PC-9 (cell line): ENCODE data around the gene IRF2. TPM values are rescaled to one million over a fixed set of nuclear protein-coding genes. Genes with fewer than 3 reads are reported as not detected.
A peak's percentile ranks its signal among the peaks of the same experiment; 100 is the strongest.
"Not testable (repeated sequence)": the region's sequence is repeated elsewhere in the genome, so short reads cannot be mapped to it uniquely, and the experiment has no call there.

ENCODE experiments used
- BruUV-seq: library from RNA; stranded (reverse); fragments of 400-500 nt; replicated peaks from 2 replicates; lab custom pipeline; 2021; lab: Mats Ljungman, UMichigan
- CTCF ChIA-PET: fragments of 300-600 bp; sonication (Branson Sonifier 250); formaldehyde crosslinking; loops from one replicate; lab custom pipeline; 2022; ENCODE audit warnings: antibody characterized with exemption; lab: Charles Lee
- POLR2A ChIA-PET: fragments of 300-600 bp; sonication (Branson Sonifier 250); formaldehyde crosslinking; loops from one replicate; lab custom pipeline; 2022; ENCODE audit warnings: antibody characterized with exemption; ENCODE audit not compliant: unreplicated experiment; lab: Charles Lee
- DNase-seq, 2 experiments: peaks; one replicate each; pipeline versions ENCODE4 v3.0.0 to v3.0.0-alpha.2; 2015 to 2022; ENCODE audit warnings: mixed read lengths in 1 of 2
- H2AFZ ChIP-seq: fragments of 200-600 bp; sonication (generic); 2 replicates; pipeline ENCODE4 v1.8.1; 2017; ENCODE audit warnings: antibody characterized with exemption
- H3F3A ChIP-seq: fragments of 200-600 bp; sonication (generic); 2 replicates; pipeline ENCODE4 v1.8.1; 2017; ENCODE audit warnings: antibody characterized with exemption, mild to moderate bottlenecking, low read depth; ENCODE audit not compliant: insufficient read depth
- H3K27ac ChIP-seq: fragments of 200-600 bp; sonication (generic); 2 replicates; pipeline ENCODE4 v1.6.1; 2016; ENCODE audit warnings: mixed run types
- H3K27me3 ChIP-seq: fragments of 200-600 bp; sonication (generic); 2 replicates; pipeline ENCODE4 v1.6.1; 2016; ENCODE audit warnings: low read depth, mixed run types; ENCODE audit not compliant: insufficient read depth
- H3K36me3 ChIP-seq: fragments of 200-600 bp; sonication (generic); 2 replicates; pipeline ENCODE4 v1.6.1; 2016; ENCODE audit warnings: low read depth, mixed run types
- H3K4me1 ChIP-seq: fragments of 200-600 bp; sonication (generic); replicated peaks from 2 replicates; pipeline ENCODE4 v1.6.1; 2016; ENCODE audit warnings: mixed run types; ENCODE audit not compliant: insufficient read depth
- H3K4me2 ChIP-seq: fragments of 200-600 bp; sonication (generic); 2 replicates; pipeline ENCODE4 v1.6.1; 2017; ENCODE audit warnings: mixed run types
- H3K4me3 ChIP-seq: fragments of 200-600 bp; sonication (generic); 2 replicates; pipeline ENCODE4 v1.6.1; 2016; ENCODE audit warnings: mixed run types
- H3K79me2 ChIP-seq: fragments of 200-600 bp; sonication (generic); 2 replicates; pipeline ENCODE4 v1.6.1; 2017; ENCODE audit warnings: low read depth, mixed run types
- H3K9me2 ChIP-seq: fragments of 200-600 bp; sonication (generic); 2 replicates; pipeline ENCODE4 v1.8.1; 2017; ENCODE audit warnings: mild to moderate bottlenecking; ENCODE audit not compliant: insufficient read depth
- H3K9me3 ChIP-seq: fragments of 200-600 bp; sonication (generic); 2 replicates; pipeline ENCODE4 v1.8.1; 2016; ENCODE audit warnings: low read depth; ENCODE audit not compliant: insufficient read depth
- H4K20me1 ChIP-seq: fragments of 200-600 bp; sonication (generic); 2 replicates; pipeline ENCODE4 v1.8.1; 2017; ENCODE audit not compliant: insufficient read depth
- CTCF ChIP-seq: fragments of 200-600 bp; sonication (generic); conservative IDR thresholded peaks from 2 replicates; pipeline ENCODE4 v1.6.1; 2017; ENCODE audit warnings: mixed run types, antibody characterized with exemption, mild to moderate bottlenecking, moderate library complexity
- EZH2 ChIP-seq: fragments of 200-600 bp; sonication (generic); IDR thresholded peaks from 2 replicates; pipeline ENCODE4 v1.8.0; 2017; ENCODE audit warnings: antibody characterized with exemption, low read depth
- intact Hi-C: fragments of 100-400 bp; cut with micrococcal nuclease; formaldehyde crosslinking; loops from one replicate; pipeline ENCODE4 v1.10.0; 2022; ENCODE audit not compliant: unreplicated experiment
- total RNA-seq: library from RNA; stranded (reverse); gene quantifications from 2 replicates; pipeline ENCODE4 v1.2.3, GENCODE V29; 2021

Gene IRF2
- total RNA-seq, 1 experiment from 2014 or later, result 34.4 TPM

GRCh38 chr4:184382189-184382846 is 92.0 kb downstream of the IRF2 start:
- CTCF ChIA-PET, result interaction anchor here (0.6 kb wide), 1 partner anchor 67 kb away, joined by 3 read pairs; no protein-coding TSS in a partner anchor
- Histone ChIP-seq H3K79me2 (no peaks in the 10 kb centered on the region), H3K27me3 (no peaks in the 10 kb centered on the region), H3K4me2 (peak overlapping the region; percentile 95), H3K27ac (peak overlapping the region; percentile 96), H3K4me3 (no peak overlapping the region), H3K36me3 (no peaks in the 10 kb centered on the region), H3K4me1 (peaks cover 41% of the 10 kb centered on the region), H4K20me1 (no peaks in the 10 kb centered on the region), H3K9me3 (no peaks in the 10 kb centered on the region), H2AFZ (no peak overlapping the region), H3K9me2 (no peaks in the 10 kb centered on the region), H3F3A (peaks cover 30% of the 10 kb centered on the region)
- no peak for DNase-seq
- TF ChIP-seq EZH2, result no peak
- TF ChIP-seq CTCF, result no peak
- intact Hi-C loops, result loop anchor here (2.0 kb wide), 1 partner anchor 52 kb away; no protein-coding TSS in a partner anchor
- POLR2A ChIA-PET, result no interaction called here
- no TSS peak for BruUV-seq

GRCh38 chr4:184380707-184381106 is 93.6 kb downstream of the IRF2 start:
- H3K4me2 ChIP-seq, result no peak overlapping the region
- no peaks in the 10 kb centered on the region for H3K9me2 ChIP-seq
- peaks cover 35% of the 10 kb centered on the region for H3K4me1 ChIP-seq
- H3K36me3 ChIP-seq, result no peaks in the 10 kb centered on the region
- H3K27ac ChIP-seq, result no peak overlapping the region
- H2AFZ ChIP-seq, result no peak overlapping the region
- H3K27me3 ChIP-seq, result no peaks in the 10 kb centered on the region
- POLR2A ChIA-PET, result no interaction called here
- no TSS peak for BruUV-seq
- H3K9me3 ChIP-seq, result no peaks in the 10 kb centered on the region
- no peak for DNase-seq
- H3F3A ChIP-seq, result peaks cover 30% of the 10 kb centered on the region
- TF ChIP-seq CTCF, result no peak
- TF ChIP-seq EZH2, result no peak
- CTCF ChIA-PET, result interaction anchor here (0.6 kb wide), 1 partner anchor 817 kb away, joined by 3 read pairs; no protein-coding TSS in a partner anchor
- H3K79me2 ChIP-seq, result no peaks in the 10 kb centered on the region
- intact Hi-C loops, result no loop called here
- H3K4me3 ChIP-seq, result no peak overlapping the region
- no peaks in the 10 kb centered on the region for H4K20me1 ChIP-seq

GRCh38 chr4:184380214-184380613 is 94.1 kb downstream of the IRF2 start:
- H3K79me2 ChIP-seq, H4K20me1 ChIP-seq, H3K27ac ChIP-seq, H3K36me3 ChIP-seq, H3K27me3 ChIP-seq, H3K9me3 ChIP-seq, DNase-seq, H3K4me3 ChIP-seq, H2AFZ ChIP-seq, intact Hi-C loops, BruUV-seq, POLR2A ChIA-PET, H3K4me2 ChIP-seq, H3K9me2 ChIP-seq: not testable (repeated sequence)
- CTCF ChIA-PET, result interaction anchor here (0.6 kb wide), 1 partner anchor 817 kb away, joined by 3 read pairs; no protein-coding TSS in a partner anchor
- Histone ChIP-seq H3F3A (peaks cover 26% of the 10 kb centered on the region), H3K4me1 (peaks cover 33% of the 10 kb centered on the region)
